ENCODE measurements around the gene NEURL4.
"Not testable (repeated sequence)": the region's sequence is repeated elsewhere in the genome, so short reads cannot be mapped to it uniquely, and the experiment has no call there.

Gene NEURL4

GRCh38 chr17:7328840-7329373, at the start of gene NEURL4:
Gene NEURL4, minus strand, starts transcription at chr17:7329335. Its CDS starts 23 bp downstream, at chr17:7329312.
- TF ChIP-seq CTCF (IDR thresholded peaks at IDR 0.05; ENCODE audit: extremely low read depth, missing control alignments): no peak

GRCh38 chr17:7374353-7374752, 45.2 kb upstream of the NEURL4 start:
- DNase-seq (ENCODE audit: low spot score): no peak
- no peak for TF ChIP-seq CTCF (IDR thresholded peaks at IDR 0.05; ENCODE audit: extremely low read depth, missing control alignments)

More at GRCh38 chr17:7328840-7329373, at the start of gene NEURL4:
- peak; percentile 63 for DNase-seq (ENCODE audit: low spot score)

GRCh38 chr17:7370853-7371252, 41.7 kb upstream of the NEURL4 start:
- TF ChIP-seq CTCF (IDR thresholded peaks at IDR 0.05; ENCODE audit: extremely low read depth, missing control alignments): no peak
- DNase-seq (ENCODE audit: low spot score): no peak

GRCh38 chr17:7369825-7370224, 40.7 kb upstream of the NEURL4 start:
- TF ChIP-seq CTCF (IDR thresholded peaks at IDR 0.05; ENCODE audit: extremely low read depth, missing control alignments): no peak
- no peak for DNase-seq (ENCODE audit: low spot score)

GRCh38 chr17:7368599-7368994, 39.5 kb upstream of the NEURL4 start:
- DNase-seq (ENCODE audit: low spot score): not testable (repeated sequence)

- DNase-seq (ENCODE audit: low spot score): no peak
- TF ChIP-seq CTCF (IDR thresholded peaks at IDR 0.05; ENCODE audit: extremely low read depth, missing control alignments): no peak
These were observed 38.9 kb upstream of the NEURL4 start for GRCh38 chr17:7367918-7368598.

- TF ChIP-seq CTCF (IDR thresholded peaks at IDR 0.05; ENCODE audit: extremely low read depth, missing control alignments): no peak
- no peak for DNase-seq (ENCODE audit: low spot score)
These were observed 37.9 kb upstream of the NEURL4 start for GRCh38 chr17:7367083-7367482.

- DNase-seq (ENCODE audit: low spot score): not testable (repeated sequence)
These were observed 36.8 kb upstream of the NEURL4 start for GRCh38 chr17:7365963-7366362.
